ENCODE measurements around the gene SPO11. TPM values are rescaled to one million over a fixed set of nuclear protein-coding genes. Genes with fewer than 3 reads are reported as not detected.

Gene SPO11
- total and polyA plus RNA-seq, 4 experiments from 2014 or later: not detected

GRCh38 chr20:57371363-57371762 lies 41.8 kb downstream of the SPO11 start:
- no peak for DNase-seq
- intact Hi-C loops (cut with micrococcal nuclease): no loop called here
- Histone ChIP-seq H3K4me3 (ENCODE audit: low read length in 2 of 2) (no peak overlapping the region), H3K9me3 (ENCODE audit: control insufficient read depth in 1 of 2, low read length in 2 of 2) (no peaks in the 10 kb centered on the region), H3K27ac (ENCODE audit: low read depth, low read length) (no peak overlapping the region), H3K36me3 (ENCODE audit: insufficient read depth, low read length) (peaks cover 83% of the 10 kb centered on the region), H3K27me3 (ENCODE audit: insufficient read depth, low read length) (no peaks in the 10 kb centered on the region), H3K4me1 (ENCODE audit: insufficient read depth, low read length) (peaks cover 4% of the 10 kb centered on the region)
- peaks cover 9 to 34% (median 13%) of the 10 kb centered on the region in 4 donors for H3K4me1 Mint-ChIP-seq
- H3K36me3 Mint-ChIP-seq: peaks cover 72 to 90% of the 10 kb centered on the region in 2 donors
- H3K4me3 Mint-ChIP-seq: no peak overlapping the region
- POLR2A ChIA-PET (ENCODE audit: partially characterized antibody): no interaction called here
- no peaks in the 10 kb centered on the region for H3K27me3 Mint-ChIP-seq
- H3K27ac Mint-ChIP-seq: peak overlapping the region in 3 of 7 donors; percentile 20 to 66 (median 42)
- no peaks in the 10 kb centered on the region for H3K9me3 Mint-ChIP-seq
- CTCF ChIA-PET (ENCODE audit: partially characterized antibody): no interaction called here

GRCh38 chr20:57372157-57372556 lies 42.6 kb downstream of the SPO11 start:
- Mint-ChIP-seq H3K36me3 (peaks cover 66 to 89% of the 10 kb centered on the region in 2 donors), H3K27me3 (no peaks in the 10 kb centered on the region), H3K4me3 (no peak overlapping the region), H3K27ac (peak overlapping the region in 2 of 7 donors; percentile 17 to 41), H3K4me1 (peaks cover 9 to 34% (median 13%) of the 10 kb centered on the region in 4 donors), H3K9me3 (no peaks in the 10 kb centered on the region)
- CTCF ChIA-PET (ENCODE audit: partially characterized antibody): no interaction called here
- H3K27ac ChIP-seq (ENCODE audit: low read depth, low read length): no peak overlapping the region
- no peaks in the 10 kb centered on the region for H3K9me3 ChIP-seq (ENCODE audit: control insufficient read depth in 1 of 2, low read length in 2 of 2)
- intact Hi-C loops (cut with micrococcal nuclease): no loop called here
- H3K4me1 ChIP-seq (ENCODE audit: insufficient read depth, low read length): peaks cover 4% of the 10 kb centered on the region
- peaks cover 78% of the 10 kb centered on the region for H3K36me3 ChIP-seq (ENCODE audit: insufficient read depth, low read length)
- DNase-seq: no peak
- no peak overlapping the region for H3K4me3 ChIP-seq (ENCODE audit: low read length in 2 of 2)
- POLR2A ChIA-PET (ENCODE audit: partially characterized antibody): no interaction called here
- no peaks in the 10 kb centered on the region for H3K27me3 ChIP-seq (ENCODE audit: insufficient read depth, low read length)

- no peak overlapping the region for H3K4me3 ChIP-seq (ENCODE audit: low read length in 2 of 2)
- no peaks in the 10 kb centered on the region for H3K9me3 ChIP-seq (ENCODE audit: control insufficient read depth in 1 of 2, low read length in 2 of 2)
- no peak overlapping the region for H3K27ac ChIP-seq (ENCODE audit: low read depth, low read length)
- Mint-ChIP-seq H3K9me3 (no peaks in the 10 kb centered on the region), H3K4me3 (no peak overlapping the region), H3K4me1 (peaks cover 9 to 34% (median 13%) of the 10 kb centered on the region in 4 donors), H3K36me3 (peaks cover 70 to 90% of the 10 kb centered on the region in 2 donors), H3K27me3 (no peaks in the 10 kb centered on the region), H3K27ac (peak overlapping the region in 1 of 7 donors; percentile 69)
- ChIA-PET CTCF (ENCODE audit: partially characterized antibody) (no interaction called here), POLR2A (ENCODE audit: partially characterized antibody) (no interaction called here)
- intact Hi-C loops (cut with micrococcal nuclease): no loop called here
- H3K36me3 ChIP-seq (ENCODE audit: insufficient read depth, low read length): peaks cover 78% of the 10 kb centered on the region
- peaks cover 4% of the 10 kb centered on the region for H3K4me1 ChIP-seq (ENCODE audit: insufficient read depth, low read length)
- DNase-seq: no peak
- H3K27me3 ChIP-seq (ENCODE audit: insufficient read depth, low read length): no peaks in the 10 kb centered on the region
Measured at GRCh38 chr20:57372581-57373350, 43.2 kb downstream of the SPO11 start.

GRCh38 chr20:57374343-57374930 lies 44.8 kb downstream of the SPO11 start:
- POLR2A ChIA-PET (ENCODE audit: partially characterized antibody): no interaction called here
- peaks cover 71% of the 10 kb centered on the region for H3K36me3 ChIP-seq (ENCODE audit: insufficient read depth, low read length)
- no peak overlapping the region for H3K27ac ChIP-seq (ENCODE audit: low read depth, low read length)
- no peak overlapping the region for H3K4me3 ChIP-seq (ENCODE audit: low read length in 2 of 2)
- Mint-ChIP-seq H3K4me3 (peak overlapping the region in 1 of 8 donors; percentile 2), H3K27me3 (no peaks in the 10 kb centered on the region), H3K9me3 (no peaks in the 10 kb centered on the region), H3K27ac (peak overlapping the region in 4 of 7 donors; percentile 18 to 77 (median 58)), H3K36me3 (peaks cover 58 to 87% of the 10 kb centered on the region in 2 donors), H3K4me1 (peaks cover 9 to 34% (median 14%) of the 10 kb centered on the region in 4 donors)
- no peaks in the 10 kb centered on the region for H3K27me3 ChIP-seq (ENCODE audit: insufficient read depth, low read length)
- DNase-seq: no peak
- no peaks in the 10 kb centered on the region for H3K9me3 ChIP-seq (ENCODE audit: control insufficient read depth in 1 of 2, low read length in 2 of 2)
- CTCF ChIA-PET (ENCODE audit: partially characterized antibody): interaction anchor here (1.1 to 1.2 kb wide), 2 partner anchors 12 to 128 kb away, joined by 3 read pairs; no protein-coding TSS in a partner anchor
- peaks cover 4% of the 10 kb centered on the region for H3K4me1 ChIP-seq (ENCODE audit: insufficient read depth, low read length)
- intact Hi-C loops (cut with micrococcal nuclease): no loop called here

GRCh38 chr20:57374931-57375651 lies 45.5 kb downstream of the SPO11 start:
- H3K27me3 ChIP-seq (ENCODE audit: insufficient read depth, low read length): no peaks in the 10 kb centered on the region
- H3K4me3 Mint-ChIP-seq: peak overlapping the region in 1 of 8 donors; percentile 36
- H3K4me1 ChIP-seq (ENCODE audit: insufficient read depth, low read length): peaks cover 4% of the 10 kb centered on the region
- H3K36me3 ChIP-seq (ENCODE audit: insufficient read depth, low read length): peaks cover 65% of the 10 kb centered on the region
- intact Hi-C loops (cut with micrococcal nuclease): no loop called here
- no peaks in the 10 kb centered on the region for H3K27me3 Mint-ChIP-seq
- no peak overlapping the region for H3K27ac ChIP-seq (ENCODE audit: low read depth, low read length)
- ChIA-PET CTCF (ENCODE audit: partially characterized antibody) (interaction anchor here (0.9 to 2.0 kb wide), 3 partner anchors 12 to 127 kb away, joined by 3 to 6 read pairs (median 5); no protein-coding TSS in a partner anchor), POLR2A (ENCODE audit: partially characterized antibody) (no interaction called here)
- DNase-seq: no peak
- H3K9me3 Mint-ChIP-seq: no peaks in the 10 kb centered on the region
- H3K27ac Mint-ChIP-seq: peak overlapping the region in 4 of 7 donors; percentile 64 to 78 (median 70)
- no peak overlapping the region for H3K4me3 ChIP-seq (ENCODE audit: low read length in 2 of 2)
- peaks cover 55 to 85% of the 10 kb centered on the region in 2 donors for H3K36me3 Mint-ChIP-seq
- H3K4me1 Mint-ChIP-seq: peaks cover 9 to 38% (median 15%) of the 10 kb centered on the region in 4 donors
- H3K9me3 ChIP-seq (ENCODE audit: control insufficient read depth in 1 of 2, low read length in 2 of 2): no peaks in the 10 kb centered on the region

GRCh38 chr20:57375652-57376230 lies 46.1 kb downstream of the SPO11 start:
- H3K36me3 ChIP-seq (ENCODE audit: insufficient read depth, low read length): peaks cover 58% of the 10 kb centered on the region
- H3K9me3 Mint-ChIP-seq: no peaks in the 10 kb centered on the region
- POLR2A ChIA-PET (ENCODE audit: partially characterized antibody): no interaction called here
- H3K27ac Mint-ChIP-seq: peak overlapping the region in 5 of 7 donors; percentile 10 to 87 (median 68)
- no peak overlapping the region for H3K27ac ChIP-seq (ENCODE audit: low read depth, low read length)
- intact Hi-C loops (cut with micrococcal nuclease): no loop called here
- no peaks in the 10 kb centered on the region for H3K27me3 Mint-ChIP-seq
- peaks cover 4% of the 10 kb centered on the region for H3K4me1 ChIP-seq (ENCODE audit: insufficient read depth, low read length)
- no peak overlapping the region for H3K4me3 ChIP-seq (ENCODE audit: low read length in 2 of 2)
- H3K4me1 Mint-ChIP-seq: peaks cover 9 to 33% (median 15%) of the 10 kb centered on the region in 4 donors
- H3K27me3 ChIP-seq (ENCODE audit: insufficient read depth, low read length): no peaks in the 10 kb centered on the region
- peaks cover 48 to 83% of the 10 kb centered on the region in 2 donors for H3K36me3 Mint-ChIP-seq
- no peak for DNase-seq
- CTCF ChIA-PET (ENCODE audit: partially characterized antibody): interaction anchor here (0.9 to 2.0 kb wide), 5 partner anchors 12 to 809 kb away, joined by 4 to 6 read pairs (median 5); no protein-coding TSS in a partner anchor
- H3K4me3 Mint-ChIP-seq: peak overlapping the region in 1 of 8 donors; percentile 36
- H3K9me3 ChIP-seq (ENCODE audit: control insufficient read depth in 1 of 2, low read length in 2 of 2): no peaks in the 10 kb centered on the region

Measured in CD4-positive, alpha-beta memory T cell (primary cell).